NCI-H1930 (cell line): Measurements from ENCODE around the gene L2HGDH.
"Not testable (repeated sequence)": the region's sequence is repeated elsewhere in the genome, so short reads cannot be mapped to it uniquely, and the experiment has no call there.

Experiments
- DNase-seq, 2 experiments: peaks; one replicate each; lab custom pipeline; 2025; lab: John Stamatoyannopoulos, UW

L2HGDH gene

GRCh38 chr14:50339178-50339804 is 27.3 kb upstream of the L2HGDH start:
- no peak for DNase-seq

- no peak for DNase-seq
These were observed 26.6 kb upstream of the L2HGDH start for GRCh38 chr14:50338587-50338986.

GRCh38 chr14:50335989-50336824 is 24.2 kb upstream of the L2HGDH start:
- no peak for DNase-seq

- peak; percentile 3 to 12 for DNase-seq
These were observed 23.4 kb upstream of the L2HGDH start for GRCh38 chr14:50335389-50335788.

- DNase-seq: no peak
These were observed 22.2 kb upstream of the L2HGDH start for GRCh38 chr14:50334211-50334610.

- DNase-seq: no peak
These were observed 21.0 kb upstream of the L2HGDH start for GRCh38 chr14:50333014-50333509.

GRCh38 chr14:50331596-50331995 is 19.6 kb upstream of the L2HGDH start:
- no peak for DNase-seq

GRCh38 chr14:50321009-50321660 is 9.1 kb upstream of the L2HGDH start:
- peak; percentile 14 to 44 for DNase-seq

- DNase-seq: no peak
These were observed 8.3 kb upstream of the L2HGDH start for GRCh38 chr14:50320283-50320682.

- no peak for DNase-seq
These were observed 7.7 kb upstream of the L2HGDH start for GRCh38 chr14:50319721-50320120.

GRCh38 chr14:50319293-50319692 is 7.3 kb upstream of the L2HGDH start:
- DNase-seq: no peak

- DNase-seq: no peak
These were observed 6.1 kb upstream of the L2HGDH start for GRCh38 chr14:50318031-50318626.

GRCh38 chr14:50314098-50314497 is 2.1 kb upstream of the L2HGDH start:
- DNase-seq: not testable (repeated sequence)

- DNase-seq: no peak
These were observed 665 bp upstream of the L2HGDH start for GRCh38 chr14:50312734-50313054.

- DNase-seq: no peak
These were observed 575 bp downstream of the L2HGDH start for GRCh38 chr14:50311337-50311971.

- DNase-seq: no peak
These were observed 1.6 kb downstream of the L2HGDH start for GRCh38 chr14:50310445-50310844.

- no peak for DNase-seq
These were observed 3.6 kb downstream of the L2HGDH start for GRCh38 chr14:50308363-50308915.

GRCh38 chr14:50303744-50304471 is 8.1 kb downstream of the L2HGDH start:
- no peak for DNase-seq

GRCh38 chr14:50301914-50302313 is 10.1 kb downstream of the L2HGDH start:
- DNase-seq: no peak

GRCh38 chr14:50299585-50299984 is 12.4 kb downstream of the L2HGDH start:
- no peak for DNase-seq

GRCh38 chr14:50290306-50290705 is 21.7 kb downstream of the L2HGDH start:
- no peak for DNase-seq
